Measurements from ENCODE around the gene IGFLR1.

The IGFLR1 gene

DNA sequence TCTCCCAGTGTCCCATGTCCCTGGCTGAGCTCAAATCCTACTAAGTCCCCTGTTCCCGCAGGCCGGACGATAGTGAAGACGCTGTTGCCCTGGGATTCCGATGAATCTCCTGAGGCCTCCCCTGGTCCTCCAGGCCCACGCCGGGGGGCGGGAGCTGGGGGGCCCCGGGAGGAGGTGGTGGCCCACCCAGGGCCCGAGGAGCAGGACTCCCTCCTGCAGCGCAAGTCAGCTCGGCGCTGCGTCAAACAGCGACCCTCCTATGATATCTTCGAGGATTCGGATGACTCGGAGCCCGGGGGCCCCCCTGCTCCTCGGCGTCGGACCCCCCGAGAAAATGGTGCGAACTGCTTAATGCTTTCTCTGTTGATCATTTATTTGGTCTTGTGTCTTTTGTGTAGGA is 18.6 kb downstream of the IGFLR1 start:
- DNase-seq, result no peak

DNA sequence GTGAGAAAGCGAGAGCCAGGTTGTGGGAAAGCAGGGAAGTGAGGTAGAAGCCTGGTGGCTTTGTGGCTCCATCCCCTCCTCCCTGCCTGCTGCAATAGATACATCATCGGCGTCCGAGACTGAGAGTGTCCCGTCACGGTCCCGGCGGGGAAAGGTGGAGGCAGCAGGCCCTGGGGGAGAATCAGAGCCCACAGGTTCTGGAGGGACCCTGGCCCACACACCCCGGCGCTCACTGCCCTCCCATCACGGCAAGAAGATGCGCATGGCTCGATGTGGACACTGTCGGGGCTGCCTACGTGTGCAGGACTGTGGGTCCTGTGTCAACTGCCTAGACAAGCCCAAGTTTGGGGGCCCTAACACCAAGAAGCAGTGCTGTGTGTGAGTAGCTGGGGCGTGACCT is 19.4 kb downstream of the IGFLR1 start:
- no peak for DNase-seq

DNA sequence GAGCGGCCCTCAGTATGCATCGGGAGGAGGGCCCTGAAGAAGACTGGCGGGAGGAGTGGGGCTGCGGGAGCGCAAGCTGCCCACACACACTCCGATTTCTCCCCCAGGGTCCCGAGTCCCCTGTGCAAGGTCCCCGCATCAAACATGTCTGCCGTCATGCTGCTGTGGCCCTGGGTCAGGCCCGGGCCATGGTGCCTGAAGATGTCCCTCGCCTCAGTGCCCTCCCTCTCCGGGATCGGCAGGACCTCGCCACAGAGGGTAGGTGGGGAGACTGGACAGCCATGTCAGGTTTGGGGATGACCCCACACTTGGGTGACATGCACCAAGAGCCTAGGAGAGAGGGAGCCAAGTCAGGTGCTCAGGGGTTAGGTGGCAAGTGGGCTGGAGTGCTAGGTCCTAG is 19.8 kb downstream of the IGFLR1 start:
- no peak for DNase-seq

DNA sequence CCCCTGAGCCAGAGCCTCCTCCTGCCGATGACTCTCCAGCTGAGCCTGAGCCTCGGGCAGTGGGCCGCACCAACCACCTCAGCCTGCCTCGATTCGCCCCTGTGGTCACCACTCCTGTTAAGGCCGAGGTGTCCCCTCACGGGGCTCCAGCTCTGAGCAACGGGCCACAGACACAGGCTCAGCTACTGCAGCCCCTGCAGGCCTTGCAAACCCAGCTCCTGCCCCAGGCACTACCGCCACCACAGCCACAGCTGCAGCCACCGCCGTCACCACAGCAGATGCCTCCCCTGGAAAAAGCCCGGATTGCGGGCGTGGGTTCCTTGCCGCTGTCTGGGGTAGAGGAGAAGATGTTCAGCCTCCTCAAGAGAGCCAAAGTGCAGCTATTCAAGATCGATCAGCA is 20.9 kb downstream of the IGFLR1 start:
- DNase-seq, result no peak

GRCh38 chr19:35720648-35721047 is 21.6 kb downstream of the IGFLR1 start:
- DNase-seq, result no peak

- no peak for DNase-seq
These were observed 22.1 kb downstream of the IGFLR1 start for GRCh38 chr19:35720163-35720524.

DNA sequence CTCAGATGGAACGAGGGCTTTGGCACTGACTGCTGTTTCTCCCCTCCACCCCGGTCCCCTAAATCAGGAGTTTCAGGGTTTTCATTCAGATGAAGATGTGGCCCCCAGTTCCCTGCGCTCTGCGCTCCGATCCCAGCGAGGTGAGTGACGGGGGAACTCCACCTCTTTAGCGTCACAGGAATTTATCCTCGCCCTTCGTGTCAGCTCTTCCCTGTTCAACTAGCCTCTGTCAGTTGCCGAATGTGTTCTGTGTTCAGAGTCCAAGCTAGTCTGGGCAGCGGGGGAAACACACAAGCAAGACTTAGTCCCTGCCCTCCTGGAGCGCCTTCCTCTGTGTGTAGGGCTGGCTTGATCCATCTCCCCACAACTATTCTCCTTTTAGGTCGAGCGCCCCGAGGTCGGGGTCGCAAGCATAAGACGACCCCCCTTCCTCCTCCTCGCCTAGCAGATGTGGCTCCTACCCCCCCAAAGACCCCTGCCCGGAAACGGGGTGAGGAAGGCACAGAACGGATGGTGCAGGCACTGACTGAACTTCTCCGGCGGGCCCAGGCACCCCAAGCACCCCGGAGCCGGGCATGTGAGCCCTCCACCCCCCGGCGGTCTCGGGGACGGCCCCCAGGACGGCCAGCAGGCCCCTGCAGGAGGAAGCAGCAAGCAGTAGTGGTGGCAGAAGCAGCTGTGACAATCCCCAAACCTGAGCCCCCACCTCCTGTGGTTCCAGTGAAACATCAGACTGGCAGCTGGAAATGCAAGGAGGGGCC is 22.7 kb downstream of the IGFLR1 start:
- no peak for DNase-seq

DNA sequence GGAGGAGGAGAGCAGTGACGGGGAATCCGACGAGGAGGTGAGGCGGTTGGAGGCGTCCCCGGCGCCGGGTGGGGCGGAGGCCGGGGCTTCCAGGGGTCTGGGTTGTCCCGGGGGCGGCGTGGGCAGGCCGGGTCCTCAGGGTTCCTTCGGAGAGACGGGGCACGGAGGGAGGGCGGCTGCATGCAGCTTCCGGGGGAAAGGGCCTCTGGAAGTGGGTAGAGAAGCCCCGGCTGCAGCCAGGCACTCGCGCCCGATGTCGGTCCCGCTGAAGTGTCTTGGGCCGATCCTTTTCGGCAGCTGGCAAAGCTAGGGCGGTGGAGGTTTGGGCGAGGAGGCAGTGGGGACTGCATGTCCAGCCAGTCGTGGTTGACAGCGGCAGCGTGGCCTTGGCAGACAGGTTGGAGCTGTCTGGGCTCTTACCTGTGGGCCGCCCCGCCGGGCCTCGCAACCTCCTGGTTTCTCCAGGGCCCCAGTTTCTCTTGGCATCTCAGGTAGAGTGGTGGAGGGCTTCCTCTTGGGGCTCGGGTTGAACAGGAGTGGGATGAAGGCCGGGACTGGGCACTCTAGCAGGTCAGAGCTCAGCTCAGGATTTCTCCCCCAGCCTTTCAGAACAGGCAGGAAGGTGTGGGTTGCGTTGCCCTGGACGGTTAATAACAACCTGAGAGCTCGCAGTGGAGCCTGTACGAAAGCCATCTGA is 23.8 kb downstream of the IGFLR1 start:
- peak; percentile 60 for DNase-seq

DNA sequence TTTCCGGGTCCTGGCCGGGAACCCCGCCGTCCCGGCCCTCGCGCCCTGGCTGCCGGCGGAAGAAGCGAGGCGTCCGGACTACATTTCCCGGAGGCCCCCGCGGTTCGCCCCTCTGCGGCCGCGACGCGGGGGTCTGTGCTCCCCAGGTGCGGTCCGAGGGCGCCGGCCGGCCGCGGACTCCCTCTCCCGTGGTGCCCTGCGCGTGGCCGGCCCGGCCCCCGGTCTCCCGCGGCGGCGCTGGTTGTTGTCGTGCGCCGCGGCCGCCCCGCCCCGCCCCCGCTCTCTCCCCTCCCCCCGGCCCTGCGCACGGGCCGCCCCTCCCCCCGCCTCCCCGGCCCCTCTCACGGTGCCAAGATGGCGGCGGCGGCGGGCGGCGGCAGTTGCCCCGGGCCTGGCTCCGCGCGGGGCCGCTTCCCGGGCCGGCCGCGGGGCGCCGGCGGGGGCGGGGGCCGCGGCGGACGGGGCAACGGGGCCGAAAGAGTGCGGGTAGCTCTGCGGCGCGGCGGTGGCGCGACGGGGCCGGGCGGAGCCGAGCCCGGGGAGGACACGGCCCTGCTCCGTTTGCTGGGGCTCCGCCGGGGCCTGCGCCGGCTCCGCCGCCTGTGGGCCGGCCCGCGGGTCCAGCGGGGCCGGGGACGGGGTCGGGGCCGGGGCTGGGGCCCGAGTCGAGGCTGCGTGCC is 24.4 kb downstream of the IGFLR1 start, which contains the start of gene KMT2B:
Gene KMT2B, plus strand, starts transcription at position 339 of the 680 bp plus-strand sequence. Its CDS starts 16 bp downstream, at position 355.
- no peak for DNase-seq

GRCh38 chr19:35716801-35717664 is 25.2 kb downstream of the IGFLR1 start:
- peak; percentile 97 for DNase-seq

GRCh38 chr19:35715981-35716800 is 26.1 kb downstream of the IGFLR1 start:
- DNase-seq, result peak; percentile 25

DNA sequence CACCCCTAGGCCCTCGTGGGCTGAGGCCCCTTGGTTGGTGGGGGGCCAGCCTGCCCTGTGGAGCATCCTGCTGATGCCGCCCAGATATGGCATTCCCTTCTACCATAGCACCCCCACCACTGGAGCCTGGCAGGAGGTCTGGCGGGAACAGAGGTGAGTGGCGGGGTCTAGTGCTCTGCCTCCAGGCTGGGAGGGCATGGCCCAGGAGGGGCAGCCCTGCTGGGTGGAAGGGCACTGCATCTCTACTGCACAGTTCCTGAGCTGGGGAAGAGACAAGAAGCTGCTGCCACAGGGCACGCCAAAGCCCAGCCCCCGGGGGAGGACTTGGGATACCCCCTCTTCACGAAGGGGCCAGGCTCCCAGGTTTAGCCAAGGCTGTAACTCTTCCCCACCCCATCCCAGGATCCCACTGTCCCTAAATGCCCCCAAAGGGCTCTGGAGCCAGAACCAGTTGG is 26.9 kb downstream of the IGFLR1 start:
- no peak for DNase-seq

DNA sequence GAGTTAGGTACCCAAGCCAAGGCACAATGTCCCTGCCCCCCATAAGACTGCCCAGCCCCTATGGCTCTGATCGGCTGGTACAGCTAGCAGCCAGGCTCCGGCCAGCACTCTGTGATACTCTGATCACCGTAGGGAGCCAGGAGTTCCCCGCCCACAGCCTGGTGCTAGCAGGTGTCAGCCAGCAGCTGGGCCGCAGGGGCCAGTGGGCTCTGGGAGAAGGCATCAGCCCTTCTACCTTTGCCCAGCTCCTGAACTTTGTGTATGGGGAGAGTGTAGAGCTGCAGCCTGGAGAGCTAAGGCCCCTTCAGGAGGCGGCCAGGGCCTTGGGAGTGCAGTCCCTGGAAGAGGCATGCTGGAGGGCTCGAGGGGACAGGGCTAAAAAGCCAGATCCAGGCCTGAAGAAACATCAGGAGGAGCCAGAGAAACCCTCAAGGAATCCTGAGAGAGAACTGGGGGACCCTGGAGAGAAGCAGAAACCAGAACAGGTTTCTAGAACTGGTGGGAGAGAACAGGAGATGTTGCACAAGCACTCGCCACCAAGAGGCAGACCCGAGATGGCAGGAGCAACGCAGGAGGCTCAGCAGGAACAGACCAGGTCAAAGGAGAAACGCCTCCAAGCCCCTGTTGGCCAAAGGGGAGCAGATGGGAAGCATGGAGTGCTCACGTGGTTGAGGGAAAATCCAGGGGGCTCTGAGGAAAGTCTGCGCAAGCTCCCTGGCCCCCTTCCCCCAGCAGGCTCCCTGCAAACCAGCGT is 27.5 kb downstream of the IGFLR1 start:
- no peak for DNase-seq

- DNase-seq, result no peak
These were observed 28.3 kb downstream of the IGFLR1 start for GRCh38 chr19:35713904-35714495.

- DNase-seq, result no peak
These were observed 28.8 kb downstream of the IGFLR1 start for GRCh38 chr19:35713506-35713850.

GRCh38 chr19:35712567-35713505 is 29.4 kb downstream of the IGFLR1 start:
- DNase-seq, result peak; percentile 68

- peak; percentile 70 for DNase-seq
These were observed 31.2 kb downstream of the IGFLR1 start for GRCh38 chr19:35710784-35711723.

- no peak for DNase-seq
These were observed 33.9 kb downstream of the IGFLR1 start for GRCh38 chr19:35708391-35708790.

Data from stimulated activated CD4-positive, alpha-beta T cell treated with anti-CD3 and anti-CD28 coated beads, Interleukin-4, amount 100 ng/mL, for 24 hours (primary cell).